ENCODE data around the gene CCDC12.
"Not testable (repeated sequence)": the region's sequence is repeated elsewhere in the genome, so short reads cannot be mapped to it uniquely, and the experiment has no call there.

Gene CCDC12

DNA sequence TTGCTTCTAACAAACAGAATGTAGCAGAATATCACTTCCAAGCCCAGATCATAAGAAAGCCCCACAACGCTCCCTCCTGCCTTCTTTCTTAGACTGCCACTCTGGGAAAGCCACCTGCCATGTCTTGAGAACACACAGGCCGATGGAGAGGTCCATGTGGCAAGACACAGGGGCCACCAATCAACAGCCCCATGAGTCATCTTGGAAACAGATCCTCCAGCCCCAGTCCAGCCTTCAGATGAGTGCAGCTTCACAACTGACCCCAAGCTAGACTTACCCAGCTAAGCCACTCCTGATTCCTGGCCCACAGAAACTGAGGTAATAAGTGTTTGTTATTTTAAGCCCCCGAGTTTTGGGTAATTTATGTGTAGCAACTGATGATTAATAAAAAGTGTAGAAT is 59.3 kb downstream of the CCDC12 start:
- Histone ChIP-seq H3K27ac (ENCODE audit: insufficient read depth, low read length, poor library complexity, severe bottlenecking) (no peak overlapping the region), H3K4me3 (ENCODE audit: insufficient read depth, low read depth, low read length, poor library complexity, severe bottlenecking) (no peak overlapping the region), H3K36me3 (ENCODE audit: control insufficient read depth, insufficient read depth, low read length) (peaks cover 33% of the 10 kb centered on the region), H3K4me1 (ENCODE audit: control insufficient read depth, insufficient read depth, low read length, poor library complexity, severe bottlenecking) (peaks cover 5% of the 10 kb centered on the region), H3K27me3 (replicated peaks; ENCODE audit: control insufficient read depth, insufficient read depth, low read length, poor library complexity, severe bottlenecking) (no peaks in the 10 kb centered on the region), H3K9me3 (ENCODE audit: control insufficient read depth, low read length) (no peaks in the 10 kb centered on the region)
- DNase-seq = no peak

DNA sequence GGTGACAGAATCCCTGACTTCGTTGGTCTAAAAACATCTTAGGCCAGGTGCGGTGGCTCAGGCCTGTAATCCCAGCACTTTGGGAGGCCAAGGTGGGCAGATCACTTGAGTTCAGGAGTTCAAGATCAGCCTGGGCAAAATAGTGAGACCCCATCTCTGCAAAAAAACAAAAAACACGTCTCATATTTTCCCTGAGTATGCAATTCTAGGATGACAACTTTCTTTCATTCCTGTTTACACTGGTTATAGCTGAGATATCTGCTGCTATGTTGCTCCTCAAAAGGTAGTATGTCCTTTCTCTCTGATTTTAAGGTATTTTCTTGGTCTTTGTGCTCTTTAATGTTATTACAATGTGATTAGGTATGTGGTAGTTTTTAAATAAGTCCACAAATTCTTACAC is 59.7 kb downstream of the CCDC12 start:
- Histone ChIP-seq H3K27me3 (replicated peaks; ENCODE audit: control insufficient read depth, insufficient read depth, low read length, poor library complexity, severe bottlenecking) (no peaks in the 10 kb centered on the region), H3K4me1 (ENCODE audit: control insufficient read depth, insufficient read depth, low read length, poor library complexity, severe bottlenecking) (peaks cover 5% of the 10 kb centered on the region), H3K27ac (ENCODE audit: insufficient read depth, low read length, poor library complexity, severe bottlenecking) (no peak overlapping the region), H3K9me3 (ENCODE audit: control insufficient read depth, low read length) (no peaks in the 10 kb centered on the region), H3K36me3 (ENCODE audit: control insufficient read depth, insufficient read depth, low read length) (peaks cover 28% of the 10 kb centered on the region), H3K4me3 (ENCODE audit: insufficient read depth, low read depth, low read length, poor library complexity, severe bottlenecking) (no peak overlapping the region)
- no peak for DNase-seq

DNA sequence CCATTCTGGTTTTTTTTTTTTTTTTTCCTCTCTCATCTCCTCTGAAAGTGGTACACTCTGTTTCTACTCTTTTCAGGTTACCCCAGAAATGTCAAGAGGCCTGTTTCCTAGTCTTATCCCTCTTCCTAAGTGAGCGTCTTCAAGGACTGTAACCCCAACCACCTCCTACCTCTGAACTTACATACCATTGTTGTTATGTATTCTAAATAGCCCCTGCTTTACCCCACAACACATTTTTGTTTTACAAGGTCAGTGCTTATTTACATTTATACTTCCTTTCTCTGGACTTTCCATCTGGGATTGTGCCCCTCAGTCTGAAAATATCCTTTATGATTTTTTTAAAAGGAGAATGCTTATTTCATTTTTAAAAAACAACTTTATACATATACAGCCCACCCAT is 60.3 kb downstream of the CCDC12 start:
- no peak for DNase-seq
- Histone ChIP-seq H3K9me3 (ENCODE audit: control insufficient read depth, low read length) (no peaks in the 10 kb centered on the region), H3K4me1 (ENCODE audit: control insufficient read depth, insufficient read depth, low read length, poor library complexity, severe bottlenecking) (peaks cover 5% of the 10 kb centered on the region), H3K27ac (ENCODE audit: insufficient read depth, low read length, poor library complexity, severe bottlenecking) (no peak overlapping the region), H3K27me3 (replicated peaks; ENCODE audit: control insufficient read depth, insufficient read depth, low read length, poor library complexity, severe bottlenecking) (no peaks in the 10 kb centered on the region), H3K36me3 (ENCODE audit: control insufficient read depth, insufficient read depth, low read length) (peaks cover 23% of the 10 kb centered on the region), H3K4me3 (ENCODE audit: insufficient read depth, low read depth, low read length, poor library complexity, severe bottlenecking) (no peak overlapping the region)

DNA sequence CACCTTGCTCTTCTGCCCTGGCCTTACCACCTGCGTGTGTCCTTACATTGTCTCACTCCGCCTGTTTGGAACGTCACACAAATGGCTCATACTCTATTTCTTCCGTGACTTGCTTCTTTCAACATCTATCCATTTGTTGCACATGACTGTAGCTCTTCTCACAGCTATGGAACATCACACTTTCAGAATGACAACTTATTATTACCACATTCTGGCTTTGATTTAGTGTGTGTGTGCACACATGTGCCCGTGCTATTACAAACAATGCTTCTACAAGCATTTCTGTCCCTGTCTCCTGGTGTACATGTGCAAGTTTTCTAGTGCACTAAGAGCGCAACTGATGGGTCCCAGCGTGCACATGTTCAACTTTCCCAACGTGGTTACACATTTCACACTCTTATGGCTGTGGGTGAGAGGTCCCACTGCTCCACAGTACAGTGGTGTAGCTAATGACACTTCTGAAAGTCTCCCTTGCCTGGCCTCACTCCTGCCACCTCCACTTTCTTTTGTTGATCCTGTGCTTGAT is 61.2 kb downstream of the CCDC12 start:
- Histone ChIP-seq H3K27ac (ENCODE audit: insufficient read depth, low read length, poor library complexity, severe bottlenecking) (no peak overlapping the region), H3K4me3 (ENCODE audit: insufficient read depth, low read depth, low read length, poor library complexity, severe bottlenecking) (no peak overlapping the region), H3K36me3 (ENCODE audit: control insufficient read depth, insufficient read depth, low read length) (peaks cover 14% of the 10 kb centered on the region), H3K4me1 (ENCODE audit: control insufficient read depth, insufficient read depth, low read length, poor library complexity, severe bottlenecking) (peaks cover 5% of the 10 kb centered on the region), H3K9me3 (ENCODE audit: control insufficient read depth, low read length) (no peaks in the 10 kb centered on the region), H3K27me3 (replicated peaks; ENCODE audit: control insufficient read depth, insufficient read depth, low read length, poor library complexity, severe bottlenecking) (no peaks in the 10 kb centered on the region)
- DNase-seq = no peak

DNA sequence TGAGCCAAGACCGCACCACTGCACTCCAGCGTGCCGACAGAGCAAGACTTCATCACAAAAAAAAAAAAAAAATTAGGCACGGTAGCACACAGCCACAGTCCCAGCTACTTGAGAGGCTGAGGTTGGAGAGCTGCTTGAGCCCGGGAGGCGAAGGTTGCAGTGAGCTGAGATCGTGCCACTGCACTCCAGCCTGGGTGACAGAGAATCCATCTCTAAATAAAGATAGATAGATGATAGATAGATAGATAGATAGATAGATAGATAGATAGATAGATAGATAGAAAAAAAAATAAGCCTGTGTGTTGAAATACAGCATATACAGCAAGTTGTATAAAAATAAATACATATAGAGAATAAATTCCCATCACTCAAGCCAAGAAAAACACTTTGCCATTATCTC is 61.7 kb downstream of the CCDC12 start:
- Histone ChIP-seq H3K27ac (ENCODE audit: insufficient read depth, low read length, poor library complexity, severe bottlenecking) (no peak overlapping the region), H3K36me3 (ENCODE audit: control insufficient read depth, insufficient read depth, low read length) (peaks cover 9% of the 10 kb centered on the region), H3K27me3 (replicated peaks; ENCODE audit: control insufficient read depth, insufficient read depth, low read length, poor library complexity, severe bottlenecking) (no peaks in the 10 kb centered on the region), H3K9me3 (ENCODE audit: control insufficient read depth, low read length) (no peaks in the 10 kb centered on the region), H3K4me1 (ENCODE audit: control insufficient read depth, insufficient read depth, low read length, poor library complexity, severe bottlenecking) (peaks cover 6% of the 10 kb centered on the region), H3K4me3 (ENCODE audit: insufficient read depth, low read depth, low read length, poor library complexity, severe bottlenecking) (no peak overlapping the region)
- DNase-seq = no peak

DNA sequence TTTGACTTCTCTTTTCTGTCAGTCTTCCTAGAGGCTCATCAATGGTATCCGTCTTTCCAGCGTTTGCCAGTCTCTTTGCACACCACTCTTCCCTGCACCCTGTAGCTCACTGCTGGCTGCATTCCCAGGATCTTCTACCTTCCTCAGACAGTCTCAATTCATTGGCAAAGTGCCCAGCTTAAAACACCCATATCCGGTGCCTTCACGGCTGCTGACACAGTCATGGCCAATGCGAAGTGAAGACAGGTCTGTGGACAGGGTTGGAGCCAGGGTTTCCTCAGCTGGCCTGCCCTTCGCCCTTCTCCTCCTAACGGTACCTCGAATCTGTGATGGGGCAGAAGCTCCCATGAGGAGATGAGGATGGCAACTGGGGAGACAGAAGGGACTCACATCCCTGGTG is 62.9 kb downstream of the CCDC12 start:
- DNase-seq = no peak
- no peak overlapping the region for H3K4me3 ChIP-seq (ENCODE audit: insufficient read depth, low read depth, low read length, poor library complexity, severe bottlenecking)

DNA sequence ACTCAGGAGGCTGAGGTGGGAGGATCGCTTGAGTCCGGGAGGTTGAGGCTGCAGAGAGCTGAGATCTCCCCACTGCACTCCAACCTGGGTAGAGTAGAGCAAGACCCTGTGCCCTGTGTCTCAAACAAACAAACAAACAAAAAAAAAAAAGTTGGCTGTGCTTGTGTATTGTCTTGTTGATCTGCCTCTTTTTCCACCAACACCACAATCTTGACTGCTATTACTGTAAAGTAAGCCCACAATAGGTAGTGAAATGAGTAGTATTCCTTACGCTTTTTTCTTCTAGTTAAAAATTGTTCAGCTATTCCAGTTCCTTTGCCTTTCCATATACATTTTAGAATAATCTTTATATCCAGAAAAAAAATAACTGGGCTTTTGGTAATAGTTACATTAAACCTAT is 63.6 kb downstream of the CCDC12 start:
- H3K36me3 ChIP-seq (ENCODE audit: control insufficient read depth, insufficient read depth, low read length) = no peaks in the 10 kb centered on the region
- DNase-seq = no peak
- H3K27ac ChIP-seq (ENCODE audit: insufficient read depth, low read length, poor library complexity, severe bottlenecking) = no peak overlapping the region
- H3K4me3 ChIP-seq (ENCODE audit: insufficient read depth, low read depth, low read length, poor library complexity, severe bottlenecking) = no peak overlapping the region
- H3K27me3 ChIP-seq (replicated peaks; ENCODE audit: control insufficient read depth, insufficient read depth, low read length, poor library complexity, severe bottlenecking) = no peaks in the 10 kb centered on the region
- H3K9me3 ChIP-seq (ENCODE audit: control insufficient read depth, low read length) = no peaks in the 10 kb centered on the region
- H3K4me1 ChIP-seq (ENCODE audit: control insufficient read depth, insufficient read depth, low read length, poor library complexity, severe bottlenecking) = peaks cover 13% of the 10 kb centered on the region

More for the DNA sequence above, 62.9 kb downstream of the CCDC12 start:
- Histone ChIP-seq H3K27me3 (replicated peaks; ENCODE audit: control insufficient read depth, insufficient read depth, low read length, poor library complexity, severe bottlenecking) (no peaks in the 10 kb centered on the region), H3K27ac (ENCODE audit: insufficient read depth, low read length, poor library complexity, severe bottlenecking) (no peak overlapping the region), H3K36me3 (ENCODE audit: control insufficient read depth, insufficient read depth, low read length) (peaks cover 3% of the 10 kb centered on the region), H3K4me1 (ENCODE audit: control insufficient read depth, insufficient read depth, low read length, poor library complexity, severe bottlenecking) (peaks cover 13% of the 10 kb centered on the region), H3K9me3 (ENCODE audit: control insufficient read depth, low read length) (no peaks in the 10 kb centered on the region)

DNA sequence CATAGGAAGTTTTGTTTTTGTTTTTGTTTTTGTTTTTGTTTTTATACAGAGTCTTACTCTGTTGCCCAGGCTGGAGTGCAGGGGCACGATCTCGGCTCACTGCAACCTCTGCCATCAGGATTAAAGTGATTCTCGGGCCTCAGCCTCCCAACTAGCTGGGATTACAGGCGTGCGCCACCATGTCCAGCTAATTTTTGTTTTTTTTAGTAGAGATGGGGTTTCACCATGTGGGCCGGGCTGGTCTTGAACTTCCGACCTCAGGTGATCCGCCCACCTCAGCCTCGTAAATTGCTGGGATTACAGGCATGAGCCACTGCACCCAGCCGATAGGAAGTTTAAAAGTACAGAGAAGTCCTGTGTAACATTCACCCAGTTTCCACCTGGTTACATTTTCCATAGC is 65.6 kb downstream of the CCDC12 start:
- H3K27ac ChIP-seq (ENCODE audit: insufficient read depth, low read length, poor library complexity, severe bottlenecking); DNase-seq; H3K36me3 ChIP-seq (ENCODE audit: control insufficient read depth, insufficient read depth, low read length); H3K27me3 ChIP-seq (replicated peaks; ENCODE audit: control insufficient read depth, insufficient read depth, low read length, poor library complexity, severe bottlenecking); H3K4me3 ChIP-seq (ENCODE audit: insufficient read depth, low read depth, low read length, poor library complexity, severe bottlenecking); H3K9me3 ChIP-seq (ENCODE audit: control insufficient read depth, low read length): not testable (repeated sequence)
- peaks cover 13% of the 10 kb centered on the region for H3K4me1 ChIP-seq (ENCODE audit: control insufficient read depth, insufficient read depth, low read length, poor library complexity, severe bottlenecking)

DNA sequence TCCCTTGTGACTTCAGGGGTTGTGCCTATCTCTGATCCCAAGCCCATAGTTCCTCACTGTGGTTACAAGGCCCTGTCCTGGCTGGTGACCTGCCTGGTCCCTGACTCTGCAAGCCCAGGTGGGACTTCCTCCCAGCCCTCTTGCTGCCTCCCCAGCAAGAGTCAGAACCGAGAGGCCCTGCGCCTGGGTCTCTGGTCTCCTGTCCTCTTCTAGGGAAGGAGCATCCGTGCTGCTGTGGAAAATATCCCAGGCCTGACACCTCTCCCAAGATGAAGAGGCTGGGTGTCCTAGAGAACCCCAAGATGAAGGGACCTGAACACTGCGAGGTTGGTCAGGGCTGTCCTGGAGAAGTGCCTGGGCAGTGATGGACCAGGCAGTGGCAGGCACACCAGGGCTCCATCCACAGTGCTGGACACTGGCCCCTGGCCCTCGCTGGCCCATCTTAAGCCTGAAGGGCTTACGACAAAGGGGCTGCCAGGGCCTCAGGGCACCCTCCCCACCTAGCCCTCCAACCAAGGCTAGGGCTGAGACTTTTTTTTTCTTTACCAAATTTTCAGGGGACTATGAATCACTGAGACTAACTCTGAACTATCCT is 66.3 kb downstream of the CCDC12 start:
- Histone ChIP-seq H3K36me3 (ENCODE audit: control insufficient read depth, insufficient read depth, low read length) (no peaks in the 10 kb centered on the region), H3K27ac (ENCODE audit: insufficient read depth, low read length, poor library complexity, severe bottlenecking) (no peak overlapping the region)

DNA sequence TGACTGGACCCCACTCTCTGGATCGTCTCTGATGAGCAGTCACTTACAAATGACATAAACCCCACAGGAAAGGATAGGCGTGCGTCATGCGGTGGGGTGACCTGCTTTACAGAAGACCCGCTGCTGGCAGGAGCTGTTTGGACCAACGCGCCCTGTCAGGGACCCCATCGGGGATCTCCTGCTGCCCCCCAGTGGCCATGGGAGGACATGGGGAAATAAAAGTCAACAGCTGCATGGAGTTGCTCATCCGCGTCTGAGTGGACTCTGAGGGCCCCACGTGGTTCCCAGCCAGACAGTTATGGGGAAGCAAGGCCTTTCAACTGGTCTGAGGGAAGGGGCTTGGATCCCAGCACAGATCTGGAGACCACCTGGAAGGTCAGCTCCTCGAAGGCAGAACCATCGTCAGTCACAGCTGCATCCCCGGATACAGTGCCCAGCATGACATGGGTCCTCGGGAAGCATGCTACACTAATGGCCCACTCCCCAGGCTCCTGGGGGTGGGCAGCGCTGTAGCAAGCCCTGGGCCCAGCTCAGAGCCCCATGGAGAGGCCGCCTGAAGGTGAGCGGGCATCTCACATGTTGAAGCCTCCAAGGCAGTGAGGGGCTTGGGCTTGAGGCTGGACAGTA is 66.9 kb downstream of the CCDC12 start:
- H3K4me1 ChIP-seq (ENCODE audit: control insufficient read depth, insufficient read depth, low read length, poor library complexity, severe bottlenecking) = peaks cover 13% of the 10 kb centered on the region
- no peak overlapping the region for H3K27ac ChIP-seq (ENCODE audit: insufficient read depth, low read length, poor library complexity, severe bottlenecking)
- no peaks in the 10 kb centered on the region for H3K36me3 ChIP-seq (ENCODE audit: control insufficient read depth, insufficient read depth, low read length)
- DNase-seq = peak; percentile 58 to 68 (median 61)
- no peak overlapping the region for H3K4me3 ChIP-seq (ENCODE audit: insufficient read depth, low read depth, low read length, poor library complexity, severe bottlenecking)
- H3K9me3 ChIP-seq (ENCODE audit: control insufficient read depth, low read length) = no peaks in the 10 kb centered on the region
- no peaks in the 10 kb centered on the region for H3K27me3 ChIP-seq (replicated peaks; ENCODE audit: control insufficient read depth, insufficient read depth, low read length, poor library complexity, severe bottlenecking)

More for the DNA sequence above, 66.3 kb downstream of the CCDC12 start:
- Histone ChIP-seq H3K9me3 (ENCODE audit: control insufficient read depth, low read length) (no peaks in the 10 kb centered on the region), H3K4me3 (ENCODE audit: insufficient read depth, low read depth, low read length, poor library complexity, severe bottlenecking) (no peak overlapping the region), H3K4me1 (ENCODE audit: control insufficient read depth, insufficient read depth, low read length, poor library complexity, severe bottlenecking) (peaks cover 13% of the 10 kb centered on the region), H3K27me3 (replicated peaks; ENCODE audit: control insufficient read depth, insufficient read depth, low read length, poor library complexity, severe bottlenecking) (no peaks in the 10 kb centered on the region)
- no peak for DNase-seq

Measured in effector memory CD4-positive, alpha-beta T cell (primary cell).